GM18873 (cell line): ENCODE measurements around the gene FHOD3.

Experiments
- ATAC-seq: cut with Tn5 transposase; IDR thresholded peaks from one replicate; pipeline ENCODE4 v1.9.1; 2021; ENCODE audit warnings: mild to moderate bottlenecking, moderate library complexity, moderate number of reproducible peaks; ENCODE audit not compliant: unreplicated experiment, low FRiP score

Gene FHOD3

GRCh38 chr18:36377626-36378025, 80.1 kb downstream of the FHOD3 start:
- no peak for ATAC-seq

- ATAC-seq = no peak
Measured at GRCh38 chr18:36378205-36378604, 80.7 kb downstream of the FHOD3 start.

GRCh38 chr18:36379435-36379984, 82.0 kb downstream of the FHOD3 start:
- ATAC-seq = no peak

GRCh38 chr18:36380173-36380827, 82.8 kb downstream of the FHOD3 start:
- no peak for ATAC-seq

GRCh38 chr18:36381075-36381474, 83.6 kb downstream of the FHOD3 start:
- ATAC-seq = no peak

- ATAC-seq = no peak
Measured at GRCh38 chr18:36382854-36383253, 85.3 kb downstream of the FHOD3 start.

- no peak for ATAC-seq
Measured at GRCh38 chr18:36386150-36386920, 88.8 kb downstream of the FHOD3 start.

- ATAC-seq = no peak
Measured at GRCh38 chr18:36387310-36387709, 89.8 kb downstream of the FHOD3 start.

- ATAC-seq = no peak
Measured at GRCh38 chr18:36388310-36388709, 90.8 kb downstream of the FHOD3 start.

- no peak for ATAC-seq
Measured at GRCh38 chr18:36389027-36389426, 91.5 kb downstream of the FHOD3 start.

GRCh38 chr18:36389811-36390581, 92.5 kb downstream of the FHOD3 start:
- no peak for ATAC-seq

- ATAC-seq = no peak
Measured at GRCh38 chr18:36391426-36392145, 94.1 kb downstream of the FHOD3 start.

- no peak for ATAC-seq
Measured at GRCh38 chr18:36392164-36392978, 94.9 kb downstream of the FHOD3 start.

GRCh38 chr18:36392979-36393287, 95.4 kb downstream of the FHOD3 start:
- ATAC-seq = no peak

- no peak for ATAC-seq
Measured at GRCh38 chr18:36394486-36394885, 97.0 kb downstream of the FHOD3 start.

GRCh38 chr18:36396190-36396589, 98.7 kb downstream of the FHOD3 start:
- no peak for ATAC-seq

- ATAC-seq = no peak
Measured at GRCh38 chr18:36397033-36397432, 99.5 kb downstream of the FHOD3 start.

GRCh38 chr18:36398419-36398818, 100.9 kb downstream of the FHOD3 start:
- ATAC-seq = no peak

- ATAC-seq = no peak
Measured at GRCh38 chr18:36399055-36399454, 101.5 kb downstream of the FHOD3 start.

- no peak for ATAC-seq
Measured at GRCh38 chr18:36401462-36401861, 103.9 kb downstream of the FHOD3 start.
